IMR-90 (cell line): Measurements from ENCODE around the gene TMPRSS13. TPM values are rescaled to one million over a fixed set of nuclear protein-coding genes. Genes with fewer than 3 reads are reported as not detected.

ENCODE experiments used
- ATAC-seq: fragments of 200-7000 bp; cut with Tn5 transposase; 2 replicates; pipeline ENCODE4 v1.9.1; 2020; ENCODE audit warnings: low read depth, mild to moderate bottlenecking, moderate library complexity
- BruUV-seq: library from RNA; stranded (reverse); fragments of 400-500 nt; replicated peaks from 2 replicates; lab custom pipeline; 2021; lab: Mats Ljungman, UMichigan
- CTCF ChIA-PET: fragments of 300-600 bp; formaldehyde crosslinking; extraction: SDS; loops from one replicate; lab custom pipeline; 2021; ENCODE audit warnings: antibody characterized with exemption; lab: Yijun Ruan, JAX
- POLR2A ChIA-PET: fragments of 300-600 bp; sonication (Branson Sonifier 250); formaldehyde crosslinking; loops from one replicate; lab custom pipeline; 2022; ENCODE audit warnings: antibody characterized with exemption; ENCODE audit not compliant: unreplicated experiment; lab: Charles Lee
- DNase-seq: peaks from one replicate; pipeline ENCODE4 v3.0.0; 2013
- H2AFZ ChIP-seq: replicated peaks from 2 replicates; pipeline ENCODE3; 2013; ENCODE audit warnings: low read length, mild to moderate bottlenecking; ENCODE audit not compliant: poor library complexity
- H2AK5ac ChIP-seq: 2 replicates; pipeline ENCODE4 v1.6.1; 2013; ENCODE audit warnings: low read depth, low read length, inconsistent platforms
- H2AK9ac ChIP-seq: replicated peaks from 2 replicates; pipeline ENCODE3; 2013; ENCODE audit warnings: mild to moderate bottlenecking, low read depth, low read length, moderate library complexity; ENCODE audit not compliant: poor library complexity
- H2BK120ac ChIP-seq: 2 replicates; pipeline ENCODE4 v1.6.1; 2013; ENCODE audit warnings: low read depth, low read length, inconsistent platforms
- H2BK15ac ChIP-seq: 3 replicates; pipeline ENCODE4 v1.6.1; 2013; ENCODE audit warnings: low read depth, low read length, inconsistent platforms
- H2BK20ac ChIP-seq: 2 replicates; pipeline ENCODE4 v1.6.1; 2013; ENCODE audit warnings: low read depth, mild to moderate bottlenecking, inconsistent platforms, low read length, moderate library complexity
- H2BK5ac ChIP-seq: 2 replicates; pipeline ENCODE4 v1.6.1; 2013; ENCODE audit warnings: mild to moderate bottlenecking, low read depth, low read length, inconsistent platforms; ENCODE audit not compliant: poor library complexity, severe bottlenecking
- H3K14ac ChIP-seq: replicated peaks from 2 replicates; pipeline ENCODE4 v1.6.1; 2013; ENCODE audit warnings: low read depth, low read length, inconsistent platforms
- H3K18ac ChIP-seq: 2 replicates; pipeline ENCODE4 v1.6.1; 2013; ENCODE audit warnings: low read depth, low read length, control low read depth
- H3K23ac ChIP-seq: 2 replicates; pipeline ENCODE4 v1.6.1; 2013; ENCODE audit warnings: low read depth, low read length, inconsistent platforms
- H3K27ac ChIP-seq: 2 replicates; pipeline ENCODE4 v1.5.1; 2013; ENCODE audit warnings: mild to moderate bottlenecking, control low read depth, low read length; ENCODE audit not compliant: insufficient read depth
- H3K27me3 ChIP-seq: 2 replicates; pipeline ENCODE4 v1.6.1; 2013; ENCODE audit warnings: low read length; ENCODE audit not compliant: control insufficient read depth, insufficient read depth
- H3K36me3 ChIP-seq: 2 replicates; pipeline ENCODE4 v1.6.1; 2013; ENCODE audit warnings: low read length, mixed read lengths; ENCODE audit not compliant: control insufficient read depth, insufficient read depth
- H3K4ac ChIP-seq: 2 replicates; pipeline ENCODE4 v1.6.1; 2013; ENCODE audit warnings: low read depth, low read length, inconsistent platforms
- H3K4me1 ChIP-seq: 2 replicates; pipeline ENCODE4 v1.6.1; 2013; ENCODE audit warnings: low read length, mixed read lengths; ENCODE audit not compliant: control insufficient read depth, insufficient read depth
- H3K4me2 ChIP-seq: 2 replicates; pipeline ENCODE4 v1.6.1; 2013; ENCODE audit warnings: low read depth, mild to moderate bottlenecking, control low read depth, low read length, moderate library complexity
- H3K4me3 ChIP-seq: 2 replicates; pipeline ENCODE4 v1.5.1; 2013; ENCODE audit warnings: low read depth, mild to moderate bottlenecking, control low read depth, low read length, moderate library complexity; ENCODE audit not compliant: insufficient read depth
- H3K56ac ChIP-seq: 2 replicates; pipeline ENCODE4 v1.6.1; 2013; ENCODE audit warnings: low read length, inconsistent platforms; ENCODE audit not compliant: insufficient read depth; ENCODE audit errors: extremely low read depth
- H3K79me1 ChIP-seq, 2 experiments: 2 replicates each; pipeline ENCODE4 v1.6.1; 2013; ENCODE audit warnings: low read length in 2 of 2, inconsistent platforms in 1 of 2, low read depth in 1 of 2
- H3K9ac ChIP-seq: 2 replicates; pipeline ENCODE4 v1.6.1; 2013; ENCODE audit warnings: low read depth, low read length, control low read depth
- H3K9me1 ChIP-seq: 2 replicates; pipeline ENCODE4 v1.6.1; 2013; ENCODE audit warnings: low read length, inconsistent platforms; ENCODE audit not compliant: insufficient read depth
- H3K9me3 ChIP-seq: 2 replicates; pipeline ENCODE4 v1.6.1; 2013; ENCODE audit warnings: low read length; ENCODE audit not compliant: control insufficient read depth, insufficient read depth
- H4K20me1 ChIP-seq: 2 replicates; pipeline ENCODE4 v1.6.1; 2013; ENCODE audit warnings: low read length, inconsistent platforms; ENCODE audit not compliant: insufficient read depth
- H4K5ac ChIP-seq: 2 replicates; pipeline ENCODE4 v1.6.1; 2013; ENCODE audit warnings: mild to moderate bottlenecking, low read depth, low read length, control low read depth
- H4K8ac ChIP-seq, 2 experiments: 2 replicates each; pipeline ENCODE4 v1.6.1; 2013; ENCODE audit warnings: low read depth in 2 of 2, low read length in 2 of 2, control low read depth in 1 of 2, inconsistent platforms in 1 of 2
- H4K91ac ChIP-seq: 2 replicates; pipeline ENCODE4 v1.6.1; 2013; ENCODE audit warnings: low read depth, low read length, inconsistent platforms; ENCODE audit not compliant: insufficient read depth
- MAFK ChIP-seq: IDR thresholded peaks from 2 replicates; pipeline ENCODE4 v1.6.1; 2012; ENCODE audit warnings: low read depth, low read length, improper control_type of control experiment
- RFX5 ChIP-seq: IDR thresholded peaks from 2 replicates; pipeline ENCODE4 v1.8.0; 2012; ENCODE audit warnings: low read depth, mild to moderate bottlenecking, low read length, moderate library complexity
- WGBS, 2 experiments: methylation state at CpG; one replicate each; pipeline versions ENCODE4 v1.1.5 to v1.1.7; 2013; ENCODE audit warnings: missing lambda C conversion rate in 2 of 2; ENCODE audit not compliant: insufficient read length in 1 of 2; ENCODE audit errors: extremely low coverage in 2 of 2; 5-methylcytosine and 5-hydroxymethylcytosine counted together
- dilution Hi-C: fragments of 300-500 bp; cut with HindIII; formaldehyde crosslinking; loops from one replicate; pipeline ENCODE4 v1.14.3; 2018; ENCODE audit warnings: low sequenced_read_pairs; ENCODE audit not compliant: unreplicated experiment
- in situ Hi-C: fragments of 300-500 bp; cut with MboI; formaldehyde crosslinking; loops from 3 replicates; pipeline ENCODE4 v1.14.3; 2019; ENCODE audit warnings: low sequenced_read_pairs, inconsistent platforms, mixed read lengths
- intact Hi-C: fragments of 100-400 bp; cut with micrococcal nuclease; formaldehyde crosslinking; loops from 2 replicates; pipeline ENCODE4 v1.10.0; 2022
- polyA plus RNA-seq, 3 experiments: library from polyadenylated mRNA; depleted of rRNA; stranded (reverse); fragments of >200 nt; gene quantifications; 2 replicates each; pipeline ENCODE4 v1.2.3, GENCODE V29; 2012; ENCODE audit warnings: low replicate concordance in 1 of 3
- total RNA-seq: library from RNA; depleted of rRNA; stranded (reverse); fragments of >200 nt; gene quantifications from 2 replicates; pipeline ENCODE4 v1.2.3, GENCODE V29; 2012
- TF ChIP-seq, protein P1 (sequence below): fragments of 150-350 bp; IDR thresholded peaks from 2 replicates; pipeline ENCODE4 v1.6.1; 2017; ENCODE audit warnings: mild to moderate bottlenecking, antibody characterized with exemption, low read length, low read depth

The TMPRSS13 gene
- total and polyA plus RNA-seq, 2 of the 4 experiments (the other 2 are of a cell fraction) = not detected

DNA sequence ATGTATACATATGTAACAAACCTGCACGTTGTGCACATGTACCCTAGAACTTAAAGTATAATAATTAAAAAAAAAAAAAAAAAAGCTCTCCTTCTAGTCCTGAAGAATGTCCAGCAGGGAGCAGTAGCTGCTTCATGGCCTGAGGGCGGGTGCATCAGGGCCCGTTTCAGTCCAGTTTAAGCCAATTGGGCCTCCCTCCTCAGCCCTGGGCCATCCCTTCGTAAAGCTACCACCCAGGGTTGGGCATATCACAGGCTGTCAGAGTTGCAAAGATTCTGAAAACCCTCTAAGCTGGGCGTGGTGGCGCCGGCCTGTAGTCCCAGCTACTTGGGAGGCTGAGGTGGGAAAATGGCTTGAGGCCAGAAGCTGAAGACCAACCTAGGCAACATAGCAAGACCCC lies 5.4 kb downstream of the TMPRSS13 start:
- H3K9me3 ChIP-seq = no peaks in the 10 kb centered on the region
- DNase-seq (no peak), ATAC-seq (no peak)
- no peak overlapping the region for H3K4me2 ChIP-seq
- H2AK9ac ChIP-seq = no peak overlapping the region
- H3K9ac ChIP-seq = no peak overlapping the region
- H3K36me3 ChIP-seq = no peaks in the 10 kb centered on the region
- ChIA-PET CTCF (interaction anchor here (1.7 kb wide), 1 partner anchor 23 kb away, joined by 5 read pairs; no protein-coding TSS in a partner anchor), POLR2A (no interaction called here)
- intact Hi-C loops = no loop called here
- no peak overlapping the region for H2AFZ ChIP-seq
- dilution Hi-C loops = no loop called here
- no peak overlapping the region for H3K56ac ChIP-seq
- H2BK20ac ChIP-seq = no peak overlapping the region
- H3K4ac ChIP-seq = no peak overlapping the region
- no peak overlapping the region for H2BK120ac ChIP-seq
- WGBS, 2 experiments = no CpG with 5 or more reads among the region's 7 CpGs
- no peak overlapping the region for H3K23ac ChIP-seq
- H3K27me3 ChIP-seq = peaks cover 8% of the 10 kb centered on the region
- no peak overlapping the region for H3K27ac ChIP-seq
- H2BK5ac ChIP-seq = no peak overlapping the region
- no peak overlapping the region for H4K91ac ChIP-seq
- H3K79me1 ChIP-seq = no peaks in the 10 kb centered on the region
- no peak overlapping the region for H3K14ac ChIP-seq
- BruUV-seq = no TSS peak
- no peak for TF ChIP-seq RFX5
- no peak for TF ChIP-seq MAFK
- TF ChIP-seq, protein P1, sequence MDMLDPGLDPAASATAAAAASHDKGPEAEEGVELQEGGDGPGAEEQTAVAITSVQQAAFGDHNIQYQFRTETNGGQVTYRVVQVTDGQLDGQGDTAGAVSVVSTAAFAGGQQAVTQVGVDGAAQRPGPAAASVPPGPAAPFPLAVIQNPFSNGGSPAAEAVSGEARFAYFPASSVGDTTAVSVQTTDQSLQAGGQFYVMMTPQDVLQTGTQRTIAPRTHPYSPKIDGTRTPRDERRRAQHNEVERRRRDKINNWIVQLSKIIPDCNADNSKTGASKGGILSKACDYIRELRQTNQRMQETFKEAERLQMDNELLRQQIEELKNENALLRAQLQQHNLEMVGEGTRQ = no peak
- H3K4me1 ChIP-seq = no peaks in the 10 kb centered on the region
- H3K9me1 ChIP-seq = no peaks in the 10 kb centered on the region
- H2AK5ac ChIP-seq = no peak overlapping the region
- H4K20me1 ChIP-seq = no peaks in the 10 kb centered on the region
- no peak overlapping the region for H3K18ac ChIP-seq
- H3K4me3 ChIP-seq = no peak overlapping the region
- H2BK15ac ChIP-seq = no peak overlapping the region
- H4K5ac ChIP-seq = no peak overlapping the region
- in situ Hi-C loops = no loop called here
- no peak overlapping the region for H4K8ac ChIP-seq
